ENCODE results near the gene RNF112.
"Not testable (repeated sequence)": the region's sequence is repeated elsewhere in the genome, so short reads cannot be mapped to it uniquely, and the experiment has no call there.

Gene RNF112

DNA sequence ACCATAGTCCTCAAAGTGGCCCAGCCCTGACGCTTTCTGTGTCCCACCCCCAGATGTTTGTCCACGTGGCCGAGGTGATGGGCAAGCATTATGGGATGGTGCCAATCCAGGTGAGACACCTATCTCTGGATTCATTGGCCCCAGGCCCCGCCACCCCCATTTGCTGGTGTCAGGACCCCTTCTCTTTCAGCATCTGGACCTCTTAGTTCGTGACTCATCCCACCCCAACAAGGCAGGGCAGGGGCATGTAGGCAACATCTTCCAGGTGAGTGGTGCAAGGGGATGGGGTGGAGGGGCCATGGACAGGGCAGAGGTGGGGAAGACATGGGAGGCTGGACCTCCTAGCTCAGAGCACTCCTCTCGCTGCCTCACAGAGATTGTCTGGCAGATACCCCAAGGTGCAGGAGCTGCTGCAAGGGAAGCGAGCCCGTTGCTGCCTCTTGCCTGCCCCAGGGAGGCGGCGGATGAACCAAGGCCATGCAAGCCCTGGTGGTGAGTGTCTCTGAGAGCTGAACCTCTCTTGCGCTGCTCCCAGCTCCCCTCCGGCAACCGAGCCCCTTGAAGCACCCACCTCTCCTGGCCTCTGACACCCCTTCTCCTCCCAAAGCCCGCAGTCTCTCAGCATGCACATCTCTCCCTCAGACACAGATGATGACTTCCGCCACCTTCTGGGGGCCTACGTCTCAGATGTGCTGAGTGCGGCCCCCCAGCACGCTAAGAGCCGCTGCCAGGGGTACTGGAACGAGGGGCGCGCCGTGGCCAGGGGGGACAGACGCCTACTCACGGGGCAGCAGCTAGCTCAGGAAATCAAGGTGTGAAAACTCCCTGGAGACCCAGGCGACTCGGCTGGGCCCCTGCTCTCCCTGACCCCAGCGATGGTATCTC, 3.6 kb downstream of the RNF112 start:
- no peak for DNase-seq

DNA sequence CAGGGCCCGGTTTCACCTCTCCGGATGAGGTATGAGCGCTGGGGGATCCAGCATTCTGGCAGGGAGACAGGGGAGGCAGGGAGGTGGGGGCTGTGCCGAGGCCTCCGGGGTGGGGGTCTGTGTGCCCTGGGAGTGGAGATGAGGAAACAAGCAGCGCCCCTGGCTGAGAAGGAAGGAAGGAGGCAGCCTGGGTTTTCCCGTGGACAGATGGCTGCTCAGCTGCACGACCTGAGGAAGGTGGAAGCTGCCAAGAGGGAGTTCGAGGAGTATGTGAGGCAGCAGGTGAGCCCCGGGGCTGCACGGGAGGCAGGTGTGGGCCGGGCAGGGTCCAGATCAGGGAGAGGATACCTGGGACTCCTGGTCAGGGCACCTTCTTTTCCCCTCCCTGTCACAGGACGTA, 4.3 kb downstream of the RNF112 start:
- no peak for DNase-seq

DNA sequence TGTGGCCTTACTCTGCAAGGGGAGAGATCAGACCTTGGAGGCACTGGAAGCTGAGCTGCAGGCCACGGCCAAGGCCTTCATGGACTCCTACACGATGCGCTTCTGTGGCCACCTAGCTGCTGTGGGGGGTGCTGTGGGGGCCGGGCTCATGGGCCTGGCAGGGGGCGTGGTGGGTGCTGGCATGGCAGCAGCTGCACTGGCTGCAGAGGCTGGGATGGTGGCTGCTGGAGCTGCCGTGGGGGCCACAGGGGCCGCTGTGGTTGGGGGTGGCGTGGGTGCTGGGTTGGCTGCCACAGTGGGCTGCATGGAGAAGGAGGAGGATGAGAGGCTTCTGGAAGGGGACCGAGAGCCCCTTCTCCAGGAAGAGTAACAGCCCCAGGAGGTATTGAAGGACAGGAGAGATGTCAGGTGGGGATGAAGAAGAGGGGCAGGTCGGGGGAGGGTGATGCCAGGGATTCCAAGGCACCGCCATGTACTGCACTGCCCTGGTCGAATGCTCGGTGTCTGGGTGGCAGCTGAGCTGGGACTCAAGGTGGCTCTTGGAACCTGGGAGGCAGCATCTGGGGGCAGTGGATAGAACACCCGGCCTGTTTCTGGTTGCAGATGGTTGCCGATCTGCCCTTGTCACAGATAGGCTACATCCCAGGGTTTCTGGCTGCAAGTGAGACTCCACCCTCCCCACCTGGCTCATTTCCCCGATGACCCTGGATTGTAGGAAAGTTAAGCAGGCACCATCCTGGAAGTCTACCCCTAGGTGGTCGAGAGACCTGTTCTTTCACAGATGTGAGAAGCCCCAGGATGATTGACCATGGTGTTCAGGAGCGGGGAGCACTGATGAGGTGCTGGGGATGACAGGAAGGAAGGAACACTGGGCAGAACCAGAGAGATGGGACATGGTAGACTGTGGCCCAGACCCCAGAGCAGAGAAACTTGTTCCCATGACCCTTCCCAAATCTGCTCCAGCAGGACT, 5.1 kb downstream of the RNF112 start:
- DNase-seq = no peak

DNA sequence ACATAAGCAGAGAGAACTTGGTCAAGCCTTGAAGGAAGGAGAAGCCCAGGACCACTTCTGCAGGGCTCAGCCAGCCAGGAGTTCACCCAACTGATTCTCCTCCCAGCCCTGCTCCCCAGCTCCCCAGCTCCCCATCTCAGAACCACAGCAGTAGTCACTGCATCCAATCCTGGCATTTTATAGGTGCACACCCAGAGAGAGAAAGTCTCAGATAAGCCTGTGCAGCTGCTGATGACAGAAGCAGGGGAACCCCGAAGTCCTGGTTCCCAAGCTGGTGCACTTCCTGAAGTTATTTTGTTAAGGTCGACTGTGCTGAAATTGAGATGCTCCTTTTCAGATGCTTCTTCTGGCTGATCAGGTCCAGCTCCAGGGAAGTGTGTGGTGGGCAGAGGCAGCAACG, 6.6 kb downstream of the RNF112 start:
- DNase-seq = no peak

DNA sequence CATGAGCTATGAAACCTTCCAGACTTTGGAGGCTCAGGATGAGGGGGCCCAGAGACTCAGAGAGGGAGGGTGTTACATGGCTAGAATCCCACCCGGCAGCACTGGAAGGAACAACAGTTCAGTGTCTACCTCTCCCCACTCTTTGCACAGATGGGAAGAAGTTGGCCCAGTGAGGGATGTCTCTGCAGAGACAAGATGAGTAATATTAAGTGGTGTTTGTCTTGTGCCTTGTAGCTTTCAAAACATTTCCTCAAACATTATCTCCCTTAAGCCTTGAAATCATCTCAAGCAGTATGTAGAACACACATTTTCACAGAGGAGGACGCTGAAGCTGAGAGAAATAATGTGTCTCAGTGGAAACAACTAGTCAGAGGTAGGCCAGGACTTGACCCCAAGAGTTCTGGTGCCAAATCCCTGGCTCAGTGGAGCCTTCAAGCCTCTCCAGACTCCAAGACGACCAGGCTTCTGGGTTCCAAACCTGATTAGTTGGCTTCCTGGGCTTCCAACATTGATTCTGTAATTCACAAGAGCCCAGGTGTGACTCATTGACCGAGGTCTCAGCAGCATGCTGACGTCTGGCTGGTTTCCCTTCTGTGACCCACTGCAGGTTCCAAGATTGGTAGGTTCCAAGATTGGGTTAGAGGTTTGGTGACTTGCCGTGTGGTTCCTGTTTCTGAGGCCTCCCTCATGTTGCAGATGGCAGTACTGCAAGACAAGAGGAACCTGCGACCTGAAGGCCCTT, 7.4 kb downstream of the RNF112 start:
- no peak for DNase-seq

DNA sequence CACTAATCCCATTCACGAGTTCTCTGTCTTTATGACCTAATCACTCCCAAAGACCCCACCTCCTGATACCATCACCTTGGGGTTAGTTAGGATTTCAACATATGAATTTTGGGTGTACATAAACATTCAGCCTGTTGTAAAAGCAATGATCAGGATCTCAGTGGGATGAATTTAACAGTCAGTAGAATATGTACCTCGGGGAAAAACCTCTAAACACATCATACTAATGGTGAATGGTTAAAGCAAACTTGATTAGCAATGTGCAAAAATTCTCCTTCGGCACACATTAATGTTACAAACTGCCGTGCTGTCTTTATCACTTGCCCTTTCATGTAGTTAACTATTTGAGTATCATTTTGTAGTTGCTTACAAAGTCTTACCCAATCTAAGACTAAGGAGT, 10.2 kb downstream of the RNF112 start:
- DNase-seq = no peak

DNA sequence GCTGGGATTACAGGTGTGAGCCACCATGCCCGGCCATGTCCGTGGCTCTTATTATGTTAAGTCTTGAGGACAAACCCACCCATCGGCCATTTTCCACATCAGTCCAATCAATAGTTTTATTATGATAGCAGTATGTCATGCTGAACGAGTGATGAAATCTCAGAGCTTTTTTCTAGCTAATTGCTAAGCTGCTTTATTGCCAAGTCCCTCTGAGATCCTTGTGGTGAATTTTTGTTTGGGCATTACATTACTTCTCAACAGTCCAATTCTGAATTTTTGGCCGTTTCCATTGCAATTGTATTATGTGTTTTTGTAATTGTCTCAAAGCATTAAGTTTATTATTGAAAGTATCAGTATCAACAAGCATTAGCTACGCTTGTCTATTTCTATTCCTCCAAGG, 10.9 kb downstream of the RNF112 start:
- no peak for DNase-seq

DNA sequence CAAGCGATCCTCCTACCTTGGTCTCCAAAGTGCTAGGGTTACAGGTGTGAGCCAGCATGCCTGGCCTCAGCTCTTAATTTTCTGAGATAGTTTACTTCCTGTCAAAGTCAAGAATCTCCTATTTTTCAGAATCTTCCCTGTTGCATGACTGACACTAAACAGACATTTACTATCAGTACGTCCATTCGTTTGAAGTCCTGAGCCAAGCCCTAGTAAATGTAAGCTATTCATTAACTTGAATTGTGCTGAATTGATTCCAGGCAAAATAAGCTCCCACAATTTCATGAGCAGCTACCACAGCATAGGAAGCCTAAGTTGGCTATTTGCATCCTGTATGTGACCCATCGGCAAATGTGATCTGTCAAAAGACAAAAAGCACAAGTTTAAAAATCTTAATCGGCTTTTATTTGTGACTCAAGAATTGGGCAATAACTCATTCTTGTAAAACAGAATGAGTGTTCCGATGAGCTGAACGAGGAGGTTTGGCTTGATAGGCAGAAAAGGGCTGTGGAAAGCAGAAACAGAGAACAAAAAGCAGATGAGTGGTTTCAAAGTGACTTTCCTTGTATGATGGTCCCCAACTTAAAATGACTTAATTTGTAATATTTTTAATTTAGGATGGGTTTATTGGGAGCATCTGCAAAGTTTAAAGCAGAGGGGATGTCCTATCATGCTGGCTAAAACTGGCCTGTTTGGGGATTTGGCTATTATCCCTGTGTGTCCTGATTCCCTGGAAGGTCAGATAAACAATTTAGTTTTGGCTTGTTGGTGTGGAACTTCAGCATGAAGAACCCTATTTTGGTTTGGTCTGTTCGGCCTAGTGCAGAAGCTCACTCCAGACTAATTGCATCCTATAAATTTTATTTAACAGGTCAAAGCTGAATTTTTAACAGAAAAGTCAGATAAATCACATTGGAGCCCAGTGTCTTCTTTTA, 14.2 kb downstream of the RNF112 start:
- DNase-seq = no peak

DNA sequence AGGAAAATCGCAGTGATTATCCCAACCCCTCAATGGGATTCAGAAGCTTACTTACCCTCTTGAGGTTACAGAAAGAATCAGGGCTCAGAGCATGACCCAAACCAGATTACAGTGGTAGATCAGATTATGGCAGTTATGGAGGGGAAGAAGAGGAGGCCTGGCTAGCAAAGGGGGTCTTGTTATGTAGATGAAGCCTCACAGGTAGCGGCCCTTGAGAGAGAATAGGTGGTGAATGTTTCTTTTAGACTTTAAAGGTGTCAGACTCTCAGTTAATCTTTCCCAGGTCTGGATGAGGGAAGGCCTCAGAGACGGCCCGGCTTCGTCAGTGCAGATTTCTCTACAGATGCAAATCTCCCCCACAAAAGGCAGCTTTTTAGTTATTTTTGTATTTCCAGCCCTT, 15.6 kb downstream of the RNF112 start:
- no peak for DNase-seq

DNA sequence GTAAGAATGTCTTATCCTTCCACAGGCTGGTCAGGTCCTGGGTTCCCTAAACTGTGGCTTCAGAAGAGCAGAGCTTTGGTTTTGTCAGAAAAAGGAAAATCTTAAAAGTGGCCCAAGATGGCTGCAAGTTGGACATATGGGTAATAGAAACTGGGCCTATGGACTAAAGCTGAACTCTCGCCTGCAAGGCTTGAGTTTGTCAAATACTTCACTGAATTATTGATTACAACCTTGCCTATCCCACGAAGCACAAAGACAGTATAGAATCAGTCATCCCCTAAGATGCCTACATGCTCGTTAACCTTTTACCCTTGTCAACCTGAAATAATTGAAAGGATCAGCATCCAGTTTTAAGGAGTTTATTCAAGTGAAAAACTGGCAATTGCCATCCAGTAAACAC, 20.7 kb downstream of the RNF112 start:
- no peak for DNase-seq

DNA sequence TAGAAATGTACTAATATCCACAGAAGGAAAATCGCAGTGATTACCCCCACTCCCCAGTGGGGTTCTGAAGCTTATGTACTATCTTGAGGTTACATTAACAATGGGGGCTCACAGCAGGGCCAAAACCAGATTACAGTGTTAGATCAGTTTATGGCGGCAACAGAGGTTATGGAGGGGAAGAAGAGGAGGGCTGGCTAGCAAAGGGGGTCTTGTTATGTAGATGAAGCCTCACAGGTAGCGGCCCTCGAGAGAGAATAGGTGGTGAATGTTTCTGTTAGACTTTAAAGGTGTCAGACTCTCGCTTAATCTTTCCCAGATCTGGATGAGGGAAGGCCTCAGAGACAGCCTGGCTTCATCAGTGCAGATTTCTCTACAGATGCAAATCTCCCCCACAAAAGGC, 22.2 kb downstream of the RNF112 start:
- no peak for DNase-seq

DNA sequence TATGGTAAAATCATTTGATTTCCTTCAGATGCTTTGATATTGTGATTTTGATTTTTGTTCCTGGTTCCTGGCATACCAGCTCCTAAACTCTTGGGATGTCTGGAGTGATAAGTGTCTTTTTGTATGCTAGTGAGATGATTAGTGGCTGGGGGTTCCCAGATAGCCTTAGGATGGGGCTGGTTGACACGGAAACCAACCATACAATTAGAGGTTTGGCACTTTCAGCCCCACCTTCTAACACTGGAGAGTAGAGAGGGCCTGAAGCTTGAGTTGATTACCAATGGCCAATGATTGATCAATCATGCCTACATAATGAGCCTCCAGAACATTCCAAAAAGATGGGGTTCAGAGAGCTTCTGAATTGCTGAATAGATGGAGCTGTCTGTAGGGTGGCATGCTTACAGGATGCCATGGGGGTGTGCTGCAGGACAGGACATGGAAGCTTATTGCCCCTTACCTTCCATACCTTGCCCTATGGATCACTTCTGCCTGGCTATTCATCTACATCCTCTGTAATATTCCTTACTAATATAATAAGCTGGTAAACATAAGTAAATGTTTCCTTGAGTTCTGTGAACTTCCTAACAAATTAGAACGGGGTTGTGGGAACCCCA, 22.8 kb downstream of the RNF112 start:
- no peak for DNase-seq

DNA sequence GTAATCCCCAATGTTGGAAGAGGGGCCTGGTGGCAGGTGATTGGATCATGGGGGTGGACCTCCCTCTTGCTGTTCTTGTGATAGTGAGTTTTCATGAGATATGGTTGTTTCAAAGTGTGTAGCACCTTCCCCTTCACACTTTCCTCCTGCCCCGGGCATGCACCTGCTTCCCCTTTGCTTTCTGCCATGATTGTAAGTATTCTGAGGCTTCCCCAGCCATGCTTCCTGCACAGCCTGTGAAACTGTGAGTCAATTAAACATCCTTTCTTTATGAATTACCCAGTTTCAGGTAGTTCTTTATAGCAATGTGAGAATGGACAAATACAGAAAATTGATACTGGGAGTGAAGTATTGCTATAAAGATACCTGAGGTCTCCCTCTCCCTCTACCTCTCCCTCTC, 29.4 kb downstream of the RNF112 start:
- no peak for DNase-seq

DNA sequence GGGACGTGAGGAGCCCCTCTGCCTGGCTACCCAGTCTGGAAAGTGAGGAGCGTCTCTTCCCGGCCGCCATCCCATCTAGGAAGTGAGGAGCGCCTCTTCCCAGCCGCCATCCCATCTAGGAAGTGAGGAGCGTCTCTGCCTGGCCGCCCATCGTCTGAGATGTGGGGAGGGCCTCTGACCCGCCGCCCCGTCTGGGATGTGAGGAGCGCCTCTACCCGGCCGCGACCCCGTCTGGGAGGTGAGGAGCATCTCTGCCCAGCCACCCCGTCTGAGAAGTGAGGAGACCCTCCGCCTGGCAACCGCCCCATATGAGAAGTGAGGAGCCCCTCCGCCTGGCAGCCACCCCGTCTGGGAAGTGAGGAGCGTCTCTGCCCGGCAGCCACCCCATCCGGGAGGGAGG, 30.3 kb downstream of the RNF112 start:
- not testable (repeated sequence) for DNase-seq

DNA sequence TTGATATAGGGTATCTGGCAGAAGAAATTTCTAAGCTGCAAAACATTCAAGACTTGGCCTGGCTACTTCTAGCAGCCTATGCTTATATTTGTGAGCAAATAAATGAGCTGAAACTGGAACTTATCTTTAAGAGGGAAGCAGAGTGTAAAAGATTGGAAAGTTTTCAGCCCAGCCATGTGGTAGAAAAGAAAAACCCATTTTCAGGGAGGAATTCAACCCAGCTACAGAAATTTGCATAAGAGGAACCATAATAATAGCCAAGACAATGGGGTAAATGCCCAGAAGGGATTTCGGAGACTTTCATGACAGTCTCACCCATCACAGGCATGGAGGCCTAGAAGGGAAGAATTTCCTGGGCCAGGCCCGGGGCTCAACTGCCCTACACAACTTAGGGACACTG, 31.7 kb downstream of the RNF112 start:
- no peak for DNase-seq

DNA sequence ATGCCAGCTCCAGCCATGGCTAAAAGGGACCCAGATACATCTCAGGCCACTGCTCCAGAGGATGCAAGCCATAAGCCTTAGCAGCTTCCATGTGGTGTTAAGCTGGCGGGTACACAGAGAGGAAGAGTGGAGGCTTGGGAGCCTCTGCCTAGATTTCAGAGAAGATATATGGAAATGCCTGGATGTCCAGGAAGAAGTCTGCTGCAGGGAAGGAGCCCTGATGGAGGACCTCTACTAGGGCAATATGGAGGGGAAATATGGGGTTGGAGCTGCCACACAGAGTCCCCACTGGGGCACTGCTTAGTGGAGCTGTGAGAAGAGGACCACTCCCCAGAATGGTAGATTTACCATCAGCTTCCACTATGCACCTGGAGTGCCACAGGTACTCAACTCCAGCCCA, 32.1 kb downstream of the RNF112 start:
- no peak for DNase-seq

DNA sequence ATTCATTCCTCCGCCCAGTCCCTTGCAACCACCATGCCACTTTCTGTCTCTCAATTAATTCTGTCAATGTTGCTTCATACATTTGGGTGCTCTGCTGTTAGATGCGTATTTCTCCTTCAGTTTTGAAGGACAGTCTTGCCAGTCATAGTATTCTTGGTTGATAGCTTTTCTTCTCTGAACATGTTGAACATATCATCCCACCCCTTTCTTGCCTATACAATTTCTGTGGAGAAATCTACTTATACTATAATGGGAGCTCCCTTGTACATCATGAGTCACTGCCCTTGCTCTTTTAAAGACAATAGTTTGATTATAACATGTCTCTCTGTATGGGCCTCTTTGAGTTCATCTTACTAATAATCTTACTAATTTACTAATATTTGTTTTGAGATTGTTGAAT, 34.1 kb downstream of the RNF112 start:
- DNase-seq = no peak

DNA sequence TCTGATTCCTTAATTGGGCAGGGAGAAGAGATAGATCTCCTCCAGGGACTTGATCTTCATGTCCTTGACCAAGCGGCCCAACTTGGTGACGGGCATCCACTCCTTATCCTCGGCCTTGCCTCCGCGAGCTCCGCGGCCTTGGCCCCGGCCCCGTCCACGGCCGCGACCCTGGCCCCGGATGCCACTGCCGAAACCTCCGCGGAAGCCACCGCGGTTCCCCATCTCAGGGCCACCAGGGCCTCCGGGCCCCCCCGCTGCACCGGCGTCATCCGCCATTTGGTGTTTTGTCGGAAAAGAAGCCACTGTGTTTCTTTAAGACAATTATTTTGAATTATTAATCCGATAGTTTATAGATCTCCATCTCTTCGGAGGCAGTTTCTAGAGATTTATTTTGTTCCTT, 35.5 kb downstream of the RNF112 start:
- not testable (repeated sequence) for DNase-seq

DNA sequence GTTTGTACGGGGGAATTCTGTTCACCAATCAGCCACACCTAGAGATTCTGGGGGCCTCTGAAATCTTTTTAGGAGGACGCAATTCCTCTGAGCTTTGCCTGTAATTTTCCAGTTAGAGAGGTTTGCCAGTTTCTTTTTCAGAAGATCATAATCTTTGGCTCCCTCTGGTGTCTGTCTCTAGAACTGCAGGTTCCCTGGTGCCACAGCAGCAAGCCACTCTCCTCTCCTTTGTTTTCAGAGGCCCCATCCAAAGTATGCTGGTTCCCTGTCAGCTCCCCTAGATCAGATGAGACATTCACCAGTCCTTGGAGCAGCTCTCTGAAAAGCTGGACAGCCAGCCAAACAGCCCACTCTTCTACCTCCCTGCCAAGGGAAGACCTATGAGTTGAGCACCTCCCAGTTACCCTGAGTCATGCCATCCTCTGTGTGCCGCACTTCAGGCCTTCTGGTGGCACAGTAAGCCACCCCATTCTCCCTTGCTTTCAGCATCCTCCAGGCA, 36.1 kb downstream of the RNF112 start:
- peak; percentile 52 to 84 for DNase-seq

DNA sequence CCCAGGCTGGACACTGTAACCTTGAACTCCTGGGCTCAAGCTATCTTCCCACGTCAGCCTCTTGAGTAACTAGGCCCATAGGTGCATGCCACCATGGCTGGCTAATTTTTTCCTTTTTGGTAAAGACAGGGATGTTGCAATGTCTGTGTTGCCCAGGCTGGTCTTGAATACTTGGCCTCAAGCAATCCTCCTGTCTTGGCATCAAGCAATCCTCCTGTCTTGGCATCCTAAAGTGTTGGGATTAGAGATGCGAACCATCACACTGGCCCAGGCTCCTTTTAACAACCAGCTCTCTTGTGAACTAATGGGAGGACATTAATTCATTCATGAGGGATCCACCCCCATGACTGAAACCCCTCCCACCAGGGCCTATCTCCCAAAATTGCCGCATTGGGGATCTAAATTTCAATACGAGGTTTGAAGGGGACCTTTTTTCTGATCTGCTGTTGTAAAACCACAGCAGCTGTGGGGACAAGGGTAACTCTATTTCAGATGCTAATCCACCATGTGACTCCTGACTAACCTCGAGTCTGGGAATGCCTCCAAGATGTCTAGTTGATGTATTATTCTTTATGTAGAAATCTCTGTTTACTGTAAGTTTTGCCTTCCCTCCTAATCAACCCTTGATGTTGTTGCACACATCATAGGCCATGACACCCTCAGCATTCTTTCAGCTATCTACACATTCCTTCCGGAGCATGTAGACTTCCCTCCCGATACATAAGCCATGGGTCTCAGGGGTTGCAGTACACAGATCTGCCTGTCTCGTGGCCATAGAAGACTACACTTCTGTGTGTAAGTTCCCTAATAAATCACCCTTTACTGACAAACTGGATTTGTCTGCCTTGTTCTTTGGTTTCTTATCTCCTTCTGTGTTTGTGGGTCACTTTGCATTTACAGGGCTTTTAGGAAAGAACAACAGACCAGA, 37.6 kb downstream of the RNF112 start:
- no peak for DNase-seq
